ENCODE results near the gene C1QC. TPM values are rescaled to one million over a fixed set of nuclear protein-coding genes. Genes with fewer than 3 reads are reported as not detected.

The C1QC gene
- total RNA-seq, 1 donor: not detected

GRCh38 chr1:22600071-22600816 is 43.2 kb upstream of the C1QC start:
- DNase-seq (ENCODE audit: low read depth): no peak
- no peak for TF ChIP-seq CTCF (IDR thresholded peaks at IDR 0.05; ENCODE audit: insufficient read depth, low read depth, low read length)
- no peak overlapping the region for H3K4me3 ChIP-seq (ENCODE audit: low read depth, low read length)

GRCh38 chr1:22600817-22601605 is 42.4 kb upstream of the C1QC start:
- no peak overlapping the region for H3K4me3 ChIP-seq (ENCODE audit: low read depth, low read length)
- no peak for TF ChIP-seq CTCF (IDR thresholded peaks at IDR 0.05; ENCODE audit: insufficient read depth, low read depth, low read length)
- DNase-seq (ENCODE audit: low read depth): no peak

- no peak overlapping the region for H3K4me3 ChIP-seq (ENCODE audit: low read depth, low read length)
- no peak for TF ChIP-seq CTCF (IDR thresholded peaks at IDR 0.05; ENCODE audit: insufficient read depth, low read depth, low read length)
- no peak for DNase-seq (ENCODE audit: low read depth)
These were observed 41.8 kb upstream of the C1QC start for GRCh38 chr1:22601610-22602009.

- DNase-seq (ENCODE audit: low read depth): no peak
- no peak for TF ChIP-seq CTCF (IDR thresholded peaks at IDR 0.05; ENCODE audit: insufficient read depth, low read depth, low read length)
- no peak overlapping the region for H3K4me3 ChIP-seq (ENCODE audit: low read depth, low read length)
These were observed 41.2 kb upstream of the C1QC start for GRCh38 chr1:22602060-22602740.

- H3K4me3 ChIP-seq (ENCODE audit: low read depth, low read length): no peak overlapping the region
- TF ChIP-seq CTCF (IDR thresholded peaks at IDR 0.05; ENCODE audit: insufficient read depth, low read depth, low read length): no peak
- no peak for DNase-seq (ENCODE audit: low read depth)
These were observed 37.3 kb upstream of the C1QC start for GRCh38 chr1:22606161-22606560.

GRCh38 chr1:22607154-22607553 is 36.3 kb upstream of the C1QC start:
- TF ChIP-seq CTCF (IDR thresholded peaks at IDR 0.05; ENCODE audit: insufficient read depth, low read depth, low read length): no peak
- H3K4me3 ChIP-seq (ENCODE audit: low read depth, low read length): no peak overlapping the region
- no peak for DNase-seq (ENCODE audit: low read depth)
